Activated CD8-positive, alpha-beta T cell treated with anti-CD3 and anti-CD28 coated beads for 36 hours (primary cell): ENCODE data around the gene ERCC6. TPM values are rescaled to one million over a fixed set of nuclear protein-coding genes. Genes with fewer than 3 reads are reported as not detected.
A peak's percentile ranks its signal among the peaks of the same experiment; 100 is the strongest.

Experiments used
- ATAC-seq: fragments of 200-7000 bp; cut with Tn5 transposase; one replicate; pipeline ENCODE4 v1.10.0; 2021; ENCODE audit warnings: mild to moderate bottlenecking, moderate library complexity
- CTCF ChIA-PET: fragments of 350-600 bp; sonication (Branson Sonifier 250); formaldehyde crosslinking; loops from one replicate; lab custom pipeline; 2021; ENCODE audit warnings: antibody characterized with exemption; lab: Charles Lee
- POLR2A ChIA-PET: fragments of 350-600 bp; sonication (Branson Sonifier 250); formaldehyde crosslinking; loops from one replicate; lab custom pipeline; 2021; ENCODE audit warnings: antibody characterized with exemption; lab: Charles Lee
- DNase-seq: peaks from one replicate; pipeline ENCODE4 v3.0.0-alpha.2; 2020
- H3K27ac Mint-ChIP-seq: one replicate; pipeline ENCODE4 v1.8.0; 2021; ENCODE audit warnings: mild to moderate bottlenecking, mixed read lengths
- H3K27me3 Mint-ChIP-seq: one replicate; pipeline ENCODE4 v1.8.0; 2021; ENCODE audit warnings: mixed read lengths
- H3K36me3 Mint-ChIP-seq: one replicate; pipeline ENCODE4 v1.8.0; 2021; ENCODE audit warnings: low read depth, mixed read lengths
- H3K4me1 Mint-ChIP-seq: one replicate; pipeline ENCODE4 v1.8.0; 2021; ENCODE audit warnings: low read depth, mixed read lengths
- H3K4me3 Mint-ChIP-seq: one replicate; pipeline ENCODE4 v1.8.0; 2021; ENCODE audit warnings: mild to moderate bottlenecking, moderate library complexity, mixed read lengths
- H3K9me3 Mint-ChIP-seq: one replicate; pipeline ENCODE4 v1.8.0; 2021; ENCODE audit warnings: mixed read lengths
- intact Hi-C: fragments of 100-400 bp; cut with micrococcal nuclease; formaldehyde crosslinking; loops from one replicate; pipeline ENCODE4 v1.10.0; 2022
- total RNA-seq, 2 experiments: library from RNA; stranded (reverse); gene quantifications; one replicate each; pipeline ENCODE4 v1.2.3, GENCODE V29; 2021
- TF ChIP-seq, protein P1 (sequence below): fragments of 200-600 bp; IDR thresholded peaks from one replicate; pipeline ENCODE4 v1.8.0; 2022; ENCODE audit warnings: antibody characterized with exemption, mild to moderate bottlenecking

ERCC6 gene
- total RNA-seq, 2 experiments from 2014 or later = 19.1 to 21.8 TPM

- CTCF ChIA-PET = interaction anchor here (0.8 to 1.0 kb wide), 2 partner anchors 9 to 10 kb away, joined by 3 read pairs; no protein-coding TSS in a partner anchor
- DNase-seq (no peak), ATAC-seq (no peak)
- H3K27ac Mint-ChIP-seq = no peak overlapping the region
- no peaks in the 10 kb centered on the region for H3K4me1 Mint-ChIP-seq
- intact Hi-C loops = no loop called here
- no peaks in the 10 kb centered on the region for H3K36me3 Mint-ChIP-seq
- POLR2A ChIA-PET = interaction anchor here (0.6 kb wide), 1 partner anchor 199 kb away, joined by 3 read pairs; no protein-coding TSS in a partner anchor
- H3K9me3 Mint-ChIP-seq = peaks cover 6% of the 10 kb centered on the region
- no peak overlapping the region for H3K4me3 Mint-ChIP-seq
- TF ChIP-seq, protein P1, sequence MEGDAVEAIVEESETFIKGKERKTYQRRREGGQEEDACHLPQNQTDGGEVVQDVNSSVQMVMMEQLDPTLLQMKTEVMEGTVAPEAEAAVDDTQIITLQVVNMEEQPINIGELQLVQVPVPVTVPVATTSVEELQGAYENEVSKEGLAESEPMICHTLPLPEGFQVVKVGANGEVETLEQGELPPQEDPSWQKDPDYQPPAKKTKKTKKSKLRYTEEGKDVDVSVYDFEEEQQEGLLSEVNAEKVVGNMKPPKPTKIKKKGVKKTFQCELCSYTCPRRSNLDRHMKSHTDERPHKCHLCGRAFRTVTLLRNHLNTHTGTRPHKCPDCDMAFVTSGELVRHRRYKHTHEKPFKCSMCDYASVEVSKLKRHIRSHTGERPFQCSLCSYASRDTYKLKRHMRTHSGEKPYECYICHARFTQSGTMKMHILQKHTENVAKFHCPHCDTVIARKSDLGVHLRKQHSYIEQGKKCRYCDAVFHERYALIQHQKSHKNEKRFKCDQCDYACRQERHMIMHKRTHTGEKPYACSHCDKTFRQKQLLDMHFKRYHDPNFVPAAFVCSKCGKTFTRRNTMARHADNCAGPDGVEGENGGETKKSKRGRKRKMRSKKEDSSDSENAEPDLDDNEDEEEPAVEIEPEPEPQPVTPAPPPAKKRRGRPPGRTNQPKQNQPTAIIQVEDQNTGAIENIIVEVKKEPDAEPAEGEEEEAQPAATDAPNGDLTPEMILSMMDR = no peak
- peaks cover 13% of the 10 kb centered on the region for H3K27me3 Mint-ChIP-seq
Measured at GRCh38 chr10:49552277-49552676, 13.4 kb upstream of the ERCC6 start.

DNA sequence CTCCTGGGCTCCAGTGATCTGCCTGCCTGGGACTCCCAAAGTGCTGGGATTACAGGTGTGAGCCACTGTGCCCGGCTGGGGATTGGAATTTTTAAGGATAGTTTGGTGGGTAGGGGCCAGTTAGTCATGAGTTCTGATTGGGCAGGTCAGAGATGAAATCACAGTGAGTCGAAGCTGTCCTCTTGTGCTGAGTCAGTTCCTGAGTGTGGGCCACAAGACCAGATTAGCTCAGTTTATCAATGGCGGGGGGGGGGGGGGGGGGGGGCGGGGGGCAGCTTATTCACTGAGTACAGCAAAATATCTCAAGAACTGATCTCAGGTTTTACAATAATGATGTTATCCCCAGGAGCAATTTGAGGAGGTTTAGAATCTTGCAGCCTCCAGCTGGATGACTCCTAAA lies 11.6 kb upstream of the ERCC6 start:
- Mint-ChIP-seq H3K27me3 (peaks cover 15% of the 10 kb centered on the region), H3K4me1 (no peaks in the 10 kb centered on the region), H3K36me3 (no peaks in the 10 kb centered on the region), H3K4me3 (no peak overlapping the region), H3K27ac (no peak overlapping the region), H3K9me3 (peaks cover 2% of the 10 kb centered on the region)
- ChIA-PET POLR2A (no interaction called here), CTCF (no interaction called here)
- TF ChIP-seq, protein P1 = no peak
- ATAC-seq = no peak
- no peak for DNase-seq
- intact Hi-C loops = no loop called here

DNA sequence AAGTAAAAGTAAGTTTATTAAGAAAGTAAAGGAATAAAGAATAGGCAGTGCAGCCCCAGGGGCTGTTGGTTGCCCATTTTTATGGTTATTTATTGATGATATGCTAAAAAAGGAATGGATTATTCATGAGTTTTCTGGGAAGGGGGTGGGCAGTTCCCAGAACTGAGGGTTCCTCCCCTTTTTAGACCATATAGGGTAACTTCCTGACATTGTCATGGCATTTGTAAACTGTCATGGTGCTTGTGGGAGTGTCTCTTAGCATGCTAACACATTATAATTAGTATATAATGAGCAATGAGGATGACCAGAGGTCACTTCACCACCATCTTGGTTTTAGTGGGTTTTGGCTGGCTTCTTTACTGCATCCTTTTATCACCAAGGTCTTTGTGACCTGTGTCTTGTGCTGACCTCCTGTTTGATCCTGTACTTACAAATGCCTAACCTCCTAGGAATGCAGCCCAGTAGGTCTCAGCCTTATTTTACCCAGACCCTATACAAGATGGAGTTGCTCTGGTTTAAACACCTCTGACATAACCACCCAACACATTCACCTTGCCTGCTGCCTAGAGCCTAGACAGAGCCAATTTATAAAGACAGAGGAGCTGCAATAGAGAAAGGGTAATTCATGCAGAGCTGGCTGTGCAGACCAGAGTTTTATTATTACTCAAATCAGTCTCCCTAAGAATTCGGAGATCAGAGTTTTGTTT lies 10.9 kb upstream of the ERCC6 start:
- POLR2A ChIA-PET = no interaction called here
- H3K4me1 Mint-ChIP-seq = no peaks in the 10 kb centered on the region

DNA sequence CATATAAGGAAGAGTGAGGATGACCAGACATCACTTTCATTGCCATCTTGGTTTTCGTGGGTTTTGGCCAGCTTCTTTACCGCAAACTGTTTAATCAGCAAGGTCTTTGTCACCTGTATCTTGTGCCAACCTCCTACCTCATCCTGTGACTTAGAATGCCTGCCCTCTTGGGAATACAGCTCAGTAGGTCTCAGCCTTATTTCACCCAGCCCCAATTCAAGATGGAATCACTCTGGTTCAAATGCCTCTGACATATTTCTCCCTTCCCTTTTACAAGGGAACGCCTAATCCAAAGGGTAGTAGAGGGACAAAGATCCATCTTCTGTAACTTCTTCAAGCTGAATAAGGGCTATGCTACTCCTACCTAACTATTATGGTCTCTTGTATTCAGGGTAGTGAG lies 4.7 kb upstream of the ERCC6 start:
- H3K27me3 Mint-ChIP-seq = peaks cover 18% of the 10 kb centered on the region
- no peak overlapping the region for H3K4me3 Mint-ChIP-seq
- intact Hi-C loops = no loop called here
- ChIA-PET POLR2A (no interaction called here), CTCF (interaction anchor here (1.3 to 1.7 kb wide), 2 partner anchors 24 to 31 kb away, joined by 3 to 5 read pairs; no protein-coding TSS in a partner anchor)
- no peak overlapping the region for H3K27ac Mint-ChIP-seq
- H3K4me1 Mint-ChIP-seq = peaks cover 8% of the 10 kb centered on the region
- peaks cover 2% of the 10 kb centered on the region for H3K36me3 Mint-ChIP-seq
- DNase-seq (no peak), ATAC-seq (no peak)
- peaks cover 3% of the 10 kb centered on the region for H3K9me3 Mint-ChIP-seq
- TF ChIP-seq, protein P1 = no peak

More for the DNA sequence above, 10.9 kb upstream of the ERCC6 start:
- no peak overlapping the region for H3K27ac Mint-ChIP-seq
- peaks cover 15% of the 10 kb centered on the region for H3K27me3 Mint-ChIP-seq
- intact Hi-C loops = no loop called here
- CTCF ChIA-PET = no interaction called here
- DNase-seq (peak; percentile 13), ATAC-seq (no peak)
- H3K4me3 Mint-ChIP-seq = no peak overlapping the region
- no peaks in the 10 kb centered on the region for H3K36me3 Mint-ChIP-seq
- H3K9me3 Mint-ChIP-seq = no peaks in the 10 kb centered on the region
- TF ChIP-seq, protein P1 = no peak

- no peak for ATAC-seq
- DNase-seq = no peak
- H3K9me3 Mint-ChIP-seq = peaks cover 3% of the 10 kb centered on the region
- CTCF ChIA-PET = interaction anchor here (0.8 to 1.7 kb wide), 3 partner anchors 10 to 886 kb away, joined by 3 to 5 read pairs (median 5); no protein-coding TSS in a partner anchor
- peaks cover 15% of the 10 kb centered on the region for H3K4me1 Mint-ChIP-seq
- H3K36me3 Mint-ChIP-seq = peaks cover 2% of the 10 kb centered on the region
- POLR2A ChIA-PET = interaction anchor here (0.5 kb wide), 1 partner anchor 128 kb away, joined by 4 read pairs; no protein-coding TSS in a partner anchor
- intact Hi-C loops = no loop called here
- no peak overlapping the region for H3K4me3 Mint-ChIP-seq
- peaks cover 18% of the 10 kb centered on the region for H3K27me3 Mint-ChIP-seq
- no peak overlapping the region for H3K27ac Mint-ChIP-seq
- TF ChIP-seq, protein P1 = no peak
Measured at GRCh38 chr10:49542353-49542752, 3.4 kb upstream of the ERCC6 start.
